ENCODE measurements around the gene TBATA. TPM values are rescaled to one million over a fixed set of nuclear protein-coding genes. Genes with fewer than 3 reads are reported as not detected.

Gene TBATA
- polyA plus RNA-seq, 1 of the 3 experiments (the other 2 are of a cell fraction): not detected

DNA sequence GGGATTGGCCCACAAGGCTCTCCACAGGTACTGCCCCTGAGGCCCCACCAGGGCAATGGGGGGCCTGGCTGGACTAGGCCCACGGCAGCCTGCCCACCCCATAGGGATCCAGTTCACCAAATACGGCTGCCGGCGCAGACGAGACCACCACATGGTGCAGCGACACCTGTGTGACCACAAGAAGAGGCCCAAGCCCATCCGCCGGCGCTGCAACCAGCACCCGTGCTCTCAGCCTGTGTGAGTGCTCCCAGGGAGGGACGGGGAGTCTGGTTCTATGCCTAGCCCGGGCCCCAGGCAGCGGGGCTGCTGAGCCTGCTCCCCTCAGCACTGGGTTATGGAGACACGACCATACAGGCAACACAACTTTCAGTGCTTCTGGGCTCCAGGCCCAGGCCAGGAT is 33.2 kb downstream of the TBATA start (continued):
- TF ChIP-seq, protein P1, sequence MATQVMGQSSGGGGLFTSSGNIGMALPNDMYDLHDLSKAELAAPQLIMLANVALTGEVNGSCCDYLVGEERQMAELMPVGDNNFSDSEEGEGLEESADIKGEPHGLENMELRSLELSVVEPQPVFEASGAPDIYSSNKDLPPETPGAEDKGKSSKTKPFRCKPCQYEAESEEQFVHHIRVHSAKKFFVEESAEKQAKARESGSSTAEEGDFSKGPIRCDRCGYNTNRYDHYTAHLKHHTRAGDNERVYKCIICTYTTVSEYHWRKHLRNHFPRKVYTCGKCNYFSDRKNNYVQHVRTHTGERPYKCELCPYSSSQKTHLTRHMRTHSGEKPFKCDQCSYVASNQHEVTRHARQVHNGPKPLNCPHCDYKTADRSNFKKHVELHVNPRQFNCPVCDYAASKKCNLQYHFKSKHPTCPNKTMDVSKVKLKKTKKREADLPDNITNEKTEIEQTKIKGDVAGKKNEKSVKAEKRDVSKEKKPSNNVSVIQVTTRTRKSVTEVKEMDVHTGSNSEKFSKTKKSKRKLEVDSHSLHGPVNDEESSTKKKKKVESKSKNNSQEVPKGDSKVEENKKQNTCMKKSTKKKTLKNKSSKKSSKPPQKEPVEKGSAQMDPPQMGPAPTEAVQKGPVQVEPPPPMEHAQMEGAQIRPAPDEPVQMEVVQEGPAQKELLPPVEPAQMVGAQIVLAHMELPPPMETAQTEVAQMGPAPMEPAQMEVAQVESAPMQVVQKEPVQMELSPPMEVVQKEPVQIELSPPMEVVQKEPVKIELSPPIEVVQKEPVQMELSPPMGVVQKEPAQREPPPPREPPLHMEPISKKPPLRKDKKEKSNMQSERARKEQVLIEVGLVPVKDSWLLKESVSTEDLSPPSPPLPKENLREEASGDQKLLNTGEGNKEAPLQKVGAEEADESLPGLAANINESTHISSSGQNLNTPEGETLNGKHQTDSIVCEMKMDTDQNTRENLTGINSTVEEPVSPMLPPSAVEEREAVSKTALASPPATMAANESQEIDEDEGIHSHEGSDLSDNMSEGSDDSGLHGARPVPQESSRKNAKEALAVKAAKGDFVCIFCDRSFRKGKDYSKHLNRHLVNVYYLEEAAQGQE (IDR thresholded peaks at IDR 0.05; ENCODE audit: low read depth, low read length): no peak
- TF ChIP-seq FOXM1 (IDR thresholded peaks at IDR 0.05; ENCODE audit: low read depth) (no peak), MXI1 (IDR thresholded peaks at IDR 0.05; ENCODE audit: low read depth, low read length) (no peak)
- TF ChIP-seq, protein P2, sequence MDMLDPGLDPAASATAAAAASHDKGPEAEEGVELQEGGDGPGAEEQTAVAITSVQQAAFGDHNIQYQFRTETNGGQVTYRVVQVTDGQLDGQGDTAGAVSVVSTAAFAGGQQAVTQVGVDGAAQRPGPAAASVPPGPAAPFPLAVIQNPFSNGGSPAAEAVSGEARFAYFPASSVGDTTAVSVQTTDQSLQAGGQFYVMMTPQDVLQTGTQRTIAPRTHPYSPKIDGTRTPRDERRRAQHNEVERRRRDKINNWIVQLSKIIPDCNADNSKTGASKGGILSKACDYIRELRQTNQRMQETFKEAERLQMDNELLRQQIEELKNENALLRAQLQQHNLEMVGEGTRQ (IDR thresholded peaks at IDR 0.05; ENCODE audit: borderline replicate concordance, low read depth, low read length): no peak

DNA sequence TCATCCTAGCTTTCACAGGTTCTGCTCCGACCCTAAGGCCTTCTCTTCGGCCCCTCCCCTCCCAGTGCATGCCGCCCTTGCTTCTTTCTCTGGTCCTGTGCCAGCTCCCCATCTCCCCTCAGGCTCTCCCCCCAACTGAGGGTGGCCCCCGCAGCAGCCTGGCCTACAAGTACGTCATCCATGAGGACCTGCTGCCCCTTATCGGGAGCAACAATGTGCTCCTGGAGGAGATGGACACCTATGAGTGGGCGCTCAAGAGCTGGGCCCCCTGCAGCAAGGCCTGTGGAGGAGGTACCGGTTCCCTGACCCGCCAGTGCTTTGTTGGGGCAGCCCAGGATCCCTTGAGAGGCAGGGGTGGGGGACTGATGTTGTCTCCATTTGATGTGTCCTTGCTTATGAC is 33.8 kb downstream of the TBATA start:
- POLR2A ChIA-PET: no interaction called here
- H3K9ac ChIP-seq: no peak overlapping the region
- CTCF ChIA-PET: interaction anchor here (0.9 to 2.4 kb wide), 4 partner anchors 7 to 290 kb away, joined by 3 to 14 read pairs (median 6); no protein-coding TSS in a partner anchor
- no peaks in the 10 kb centered on the region for H3K27me3 ChIP-seq (ENCODE audit: insufficient read depth)
- no peaks in the 10 kb centered on the region; a peak in 1 of 4 replicates for H3K4me1 ChIP-seq (ENCODE audit: control insufficient read depth in 1 of 2, insufficient read depth in 2 of 2, low read depth in 1 of 2, low read length in 1 of 2)
- no peaks in the 10 kb centered on the region for H3K9me3 ChIP-seq
- 63% methylated on average over 8 of the region's 9 CpGs for WGBS (ENCODE audit: low lambda C conversion rate)
- H2AFZ ChIP-seq (ENCODE audit: low read depth): no peak overlapping the region
- TF ChIP-seq RAD21 (IDR thresholded peaks at IDR 0.05; ENCODE audit: low read length) (no peak), TAF1 (IDR thresholded peaks at IDR 0.05; ENCODE audit: borderline replicate concordance, low read depth, low read length) (no peak), GABPA (IDR thresholded peaks at IDR 0.05; ENCODE audit: low read depth) (no peak), TEAD4 (IDR thresholded peaks at IDR 0.05; ENCODE audit: borderline replicate concordance, insufficient read depth) (no peak), CHD2 (IDR thresholded peaks at IDR 0.05; ENCODE audit: low read length, partially characterized antibody) (no peak), FOXM1 (IDR thresholded peaks at IDR 0.05; ENCODE audit: low read depth) (no peak), NRF1 (IDR thresholded peaks at IDR 0.05; ENCODE audit: low read depth, low read length) (no peak), FOXJ3 (CRISPR knock-in tag; IDR thresholded peaks at IDR 0.05) (no peak), TCF12 (IDR thresholded peaks at IDR 0.05) (no peak), MEF2A (IDR thresholded peaks at IDR 0.05; ENCODE audit: borderline replicate concordance, low read depth) (no peak), SMC3 (IDR thresholded peaks at IDR 0.05; ENCODE audit: low read depth, low read length) (no peak), EP300 (IDR thresholded peaks at IDR 0.05; ENCODE audit: borderline replicate concordance in 1 of 2, low read depth in 1 of 2, low read length in 1 of 2) (no peak), YY1 (IDR thresholded peaks at IDR 0.05; ENCODE audit: low read depth) (no peak), RXRA (IDR thresholded peaks at IDR 0.05; ENCODE audit: borderline replicate concordance, low read depth) (no peak), RCOR1 (IDR thresholded peaks at IDR 0.05; ENCODE audit: low read length) (no peak), MXI1 (IDR thresholded peaks at IDR 0.05; ENCODE audit: low read depth, low read length) (no peak), POLR2AphosphoS5 (IDR thresholded peaks at IDR 0.05; ENCODE audit: low read depth, low read length) (no peak)
- TF ChIP-seq, protein P3, sequence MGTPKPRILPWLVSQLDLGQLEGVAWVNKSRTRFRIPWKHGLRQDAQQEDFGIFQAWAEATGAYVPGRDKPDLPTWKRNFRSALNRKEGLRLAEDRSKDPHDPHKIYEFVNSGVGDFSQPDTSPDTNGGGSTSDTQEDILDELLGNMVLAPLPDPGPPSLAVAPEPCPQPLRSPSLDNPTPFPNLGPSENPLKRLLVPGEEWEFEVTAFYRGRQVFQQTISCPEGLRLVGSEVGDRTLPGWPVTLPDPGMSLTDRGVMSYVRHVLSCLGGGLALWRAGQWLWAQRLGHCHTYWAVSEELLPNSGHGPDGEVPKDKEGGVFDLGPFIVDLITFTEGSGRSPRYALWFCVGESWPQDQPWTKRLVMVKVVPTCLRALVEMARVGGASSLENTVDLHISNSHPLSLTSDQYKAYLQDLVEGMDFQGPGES (IDR thresholded peaks at IDR 0.05; ENCODE audit: low read depth, low read length): no peak
- TF ChIP-seq, protein P4, sequence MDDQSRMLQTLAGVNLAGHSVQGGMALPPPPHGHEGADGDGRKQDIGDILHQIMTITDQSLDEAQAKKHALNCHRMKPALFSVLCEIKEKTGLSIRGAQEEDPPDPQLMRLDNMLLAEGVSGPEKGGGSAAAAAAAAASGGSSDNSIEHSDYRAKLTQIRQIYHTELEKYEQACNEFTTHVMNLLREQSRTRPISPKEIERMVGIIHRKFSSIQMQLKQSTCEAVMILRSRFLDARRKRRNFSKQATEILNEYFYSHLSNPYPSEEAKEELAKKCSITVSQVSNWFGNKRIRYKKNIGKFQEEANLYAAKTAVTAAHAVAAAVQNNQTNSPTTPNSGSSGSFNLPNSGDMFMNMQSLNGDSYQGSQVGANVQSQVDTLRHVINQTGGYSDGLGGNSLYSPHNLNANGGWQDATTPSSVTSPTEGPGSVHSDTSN (IDR thresholded peaks at IDR 0.05): no peak
- TF ChIP-seq, protein P5, sequence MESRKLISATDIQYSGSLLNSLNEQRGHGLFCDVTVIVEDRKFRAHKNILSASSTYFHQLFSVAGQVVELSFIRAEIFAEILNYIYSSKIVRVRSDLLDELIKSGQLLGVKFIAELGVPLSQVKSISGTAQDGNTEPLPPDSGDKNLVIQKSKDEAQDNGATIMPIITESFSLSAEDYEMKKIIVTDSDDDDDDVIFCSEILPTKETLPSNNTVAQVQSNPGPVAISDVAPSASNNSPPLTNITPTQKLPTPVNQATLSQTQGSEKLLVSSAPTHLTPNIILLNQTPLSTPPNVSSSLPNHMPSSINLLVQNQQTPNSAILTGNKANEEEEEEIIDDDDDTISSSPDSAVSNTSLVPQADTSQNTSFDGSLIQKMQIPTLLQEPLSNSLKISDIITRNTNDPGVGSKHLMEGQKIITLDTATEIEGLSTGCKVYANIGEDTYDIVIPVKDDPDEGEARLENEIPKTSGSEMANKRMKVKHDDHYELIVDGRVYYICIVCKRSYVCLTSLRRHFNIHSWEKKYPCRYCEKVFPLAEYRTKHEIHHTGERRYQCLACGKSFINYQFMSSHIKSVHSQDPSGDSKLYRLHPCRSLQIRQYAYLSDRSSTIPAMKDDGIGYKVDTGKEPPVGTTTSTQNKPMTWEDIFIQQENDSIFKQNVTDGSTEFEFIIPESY (IDR thresholded peaks at IDR 0.05; ENCODE audit: borderline replicate concordance, low read depth): no peak
- no peaks in the 10 kb centered on the region for H3F3A ChIP-seq (replicated peaks; ENCODE audit: insufficient read depth)
- H3K4me2 ChIP-seq: no peak overlapping the region
- H3K27ac ChIP-seq (ENCODE audit: low read depth in 2 of 2, low read length in 1 of 2): no peak overlapping the region; a peak in 1 of 4 replicates
- H3K4me3 ChIP-seq (ENCODE audit: low read depth in 2 of 2, low read length in 1 of 2): no peak overlapping the region
- H3K79me2 ChIP-seq (ENCODE audit: insufficient read depth): no peaks in the 10 kb centered on the region
- no peak for DNase-seq
- no peaks in the 10 kb centered on the region for H4K20me1 ChIP-seq (ENCODE audit: insufficient read depth)
- no peaks in the 10 kb centered on the region for H3K9me2 ChIP-seq
- H3K36me3 ChIP-seq (replicated peaks in 1 of 2; ENCODE audit: control insufficient read depth in 1 of 2, insufficient read depth in 2 of 2, low read length in 1 of 2): no peaks in the 10 kb centered on the region
